Cerebellar nuclear complex (tissue), 1 donor: Measurements from ENCODE around the gene UBE2L3.

ENCODE experiments used
- DNase-seq, 2 experiments: peaks; one replicate each; lab custom pipeline; 2025; lab: John Stamatoyannopoulos, UW

UBE2L3 gene

DNA sequence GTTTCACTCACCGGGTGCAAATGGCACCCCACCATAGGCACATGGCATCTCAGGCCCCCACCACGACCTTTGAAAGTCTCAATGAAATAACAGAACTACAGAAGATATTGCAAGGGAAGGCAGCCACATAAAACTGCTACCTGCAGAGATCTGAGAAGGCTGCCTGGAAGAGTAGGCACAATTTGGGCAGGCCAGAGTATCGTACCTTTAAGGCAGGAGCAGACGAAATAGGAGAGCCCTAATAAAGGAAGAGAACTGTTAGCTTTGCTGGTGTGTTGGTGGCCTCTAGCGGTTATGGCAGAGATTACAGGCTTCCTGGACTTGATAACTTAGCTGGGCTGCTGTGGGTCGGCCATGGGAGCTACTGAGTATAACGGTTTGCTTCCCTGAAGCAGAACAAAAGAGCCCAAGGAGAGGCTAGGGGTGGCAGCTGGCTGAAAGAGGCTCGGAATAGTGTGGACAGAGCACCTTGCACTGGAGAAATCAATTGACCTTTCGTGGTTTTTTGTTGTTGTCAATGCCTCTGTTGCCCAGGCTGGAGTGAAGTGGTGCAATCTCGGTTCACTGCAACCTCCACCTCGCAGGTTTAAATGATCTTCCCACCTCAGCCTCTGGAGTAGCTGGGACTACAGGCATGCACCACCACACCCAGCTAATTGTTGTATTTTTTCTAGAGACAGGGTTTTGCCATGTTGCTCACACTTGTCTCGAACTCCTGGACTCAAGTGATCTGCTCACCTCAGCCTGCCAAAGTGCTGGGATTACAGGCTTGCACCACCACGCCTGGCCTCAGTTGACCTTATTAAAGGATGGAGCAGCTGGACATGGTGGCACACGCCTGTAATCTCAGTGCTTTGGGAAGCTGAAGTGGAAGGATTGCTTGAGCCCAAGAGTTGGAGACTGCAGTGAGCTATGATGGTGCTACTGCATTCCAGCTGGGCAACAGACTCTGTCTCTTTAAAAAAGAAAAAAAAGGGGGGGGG is 79.4 kb downstream of the UBE2L3 start:
- peak in 1 of 2 experiments; percentile 36 for DNase-seq

DNA sequence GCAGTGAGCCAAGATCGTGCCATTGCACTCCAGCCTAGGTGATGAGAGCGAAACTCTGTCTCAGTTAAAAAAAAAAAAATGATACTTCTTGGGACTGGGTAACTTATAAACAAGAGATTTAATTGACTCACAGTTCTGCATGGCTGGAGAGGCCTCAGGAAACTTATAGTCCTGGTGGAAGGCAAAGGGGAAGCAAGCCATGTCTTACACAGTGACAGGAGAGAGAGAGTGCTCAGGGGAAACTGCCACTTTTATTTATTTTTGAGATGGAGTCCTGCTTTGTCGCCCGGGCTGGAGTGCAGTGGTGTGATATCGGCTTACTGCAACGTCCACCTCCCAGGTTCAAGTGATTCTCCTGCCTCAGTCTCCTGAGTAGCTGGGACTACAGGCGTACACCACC is 82.8 kb downstream of the UBE2L3 start:
- no peak for DNase-seq

DNA sequence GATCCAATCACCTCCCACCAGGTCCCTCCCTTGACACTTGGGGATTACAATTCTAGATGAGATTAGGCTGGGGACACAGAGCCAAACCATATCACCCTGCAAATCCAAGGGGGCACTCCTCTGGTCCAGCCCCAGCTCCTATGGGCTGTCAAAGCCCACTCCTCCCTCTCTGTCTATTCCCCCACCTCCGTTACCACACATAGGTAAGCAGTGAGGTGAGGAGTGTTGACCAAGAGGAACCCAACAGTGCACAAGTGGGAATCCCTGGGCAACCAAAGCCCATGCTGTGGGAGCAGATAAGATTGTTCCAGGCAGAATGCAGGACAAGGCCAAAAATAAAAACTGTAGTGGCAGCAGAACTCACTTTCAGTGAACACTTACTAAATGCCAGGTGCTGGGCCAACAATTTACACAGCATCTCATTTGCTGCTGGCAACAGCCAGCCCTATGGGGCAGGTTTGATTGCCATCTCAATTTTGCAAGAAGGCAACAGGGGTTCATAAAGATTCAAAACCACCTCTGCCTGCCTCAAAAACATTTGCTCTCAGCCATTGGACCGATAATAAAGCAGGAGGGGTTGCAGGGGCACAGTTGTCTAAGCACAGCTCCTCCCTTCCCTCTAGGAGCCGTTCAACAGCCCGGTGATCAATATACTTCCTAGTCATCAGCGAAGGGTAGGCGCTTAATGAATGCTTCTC is 83.5 kb downstream of the UBE2L3 start:
- DNase-seq, result no peak

DNA sequence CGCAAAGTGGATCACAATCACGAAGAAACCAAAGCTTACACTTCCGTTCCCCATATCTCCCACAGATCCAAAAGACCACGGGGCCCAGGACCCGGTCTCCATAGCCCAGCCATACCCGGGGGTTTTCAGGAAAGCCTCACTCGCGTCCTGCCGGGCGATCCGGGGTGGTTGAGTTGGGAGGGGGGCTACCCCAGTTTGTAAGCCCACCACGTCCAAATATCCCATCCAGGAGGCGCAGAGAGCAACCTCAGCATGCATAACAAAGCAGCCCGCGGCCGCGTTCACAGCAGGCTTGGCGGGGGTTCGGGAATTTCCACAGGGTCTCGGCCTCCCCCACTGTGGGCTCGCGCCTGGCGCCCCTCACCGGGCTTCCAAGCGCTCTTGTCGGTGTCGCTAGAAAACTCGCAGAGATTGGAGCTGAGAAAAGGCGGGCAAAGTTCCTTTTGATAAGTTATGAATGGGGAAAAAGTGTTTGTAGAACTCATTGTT is 84.1 kb downstream of the UBE2L3 start:
- DNase-seq, result no peak

DNA sequence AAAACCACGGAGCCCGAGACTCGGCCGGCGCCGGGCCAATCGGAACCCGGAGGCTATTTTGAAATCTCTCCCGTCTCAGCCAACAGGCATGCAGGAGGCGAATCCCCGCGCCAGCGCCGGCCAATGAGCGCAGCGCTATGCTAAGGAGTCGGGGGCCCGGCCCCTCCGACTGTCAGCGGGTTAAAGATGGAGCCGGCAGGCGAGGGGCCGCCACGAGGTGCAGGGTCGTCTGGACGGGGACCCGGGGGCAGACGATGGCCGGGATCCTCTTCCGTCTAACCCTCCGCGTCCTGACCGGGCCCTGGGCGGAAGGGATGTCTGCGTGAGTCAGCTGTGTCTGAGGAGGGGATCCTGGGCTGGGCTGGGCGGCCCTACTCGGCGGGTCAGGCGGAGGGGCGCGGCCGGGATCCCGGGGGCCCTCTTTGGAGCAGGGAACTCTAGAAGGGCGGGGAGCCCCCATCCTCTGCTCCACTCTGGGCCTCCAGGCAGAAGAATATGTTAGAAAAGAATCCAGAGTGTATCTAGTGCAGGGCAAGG is 84.6 kb downstream of the UBE2L3 start:
- peak in 1 of 2 experiments; percentile 19 for DNase-seq

DNA sequence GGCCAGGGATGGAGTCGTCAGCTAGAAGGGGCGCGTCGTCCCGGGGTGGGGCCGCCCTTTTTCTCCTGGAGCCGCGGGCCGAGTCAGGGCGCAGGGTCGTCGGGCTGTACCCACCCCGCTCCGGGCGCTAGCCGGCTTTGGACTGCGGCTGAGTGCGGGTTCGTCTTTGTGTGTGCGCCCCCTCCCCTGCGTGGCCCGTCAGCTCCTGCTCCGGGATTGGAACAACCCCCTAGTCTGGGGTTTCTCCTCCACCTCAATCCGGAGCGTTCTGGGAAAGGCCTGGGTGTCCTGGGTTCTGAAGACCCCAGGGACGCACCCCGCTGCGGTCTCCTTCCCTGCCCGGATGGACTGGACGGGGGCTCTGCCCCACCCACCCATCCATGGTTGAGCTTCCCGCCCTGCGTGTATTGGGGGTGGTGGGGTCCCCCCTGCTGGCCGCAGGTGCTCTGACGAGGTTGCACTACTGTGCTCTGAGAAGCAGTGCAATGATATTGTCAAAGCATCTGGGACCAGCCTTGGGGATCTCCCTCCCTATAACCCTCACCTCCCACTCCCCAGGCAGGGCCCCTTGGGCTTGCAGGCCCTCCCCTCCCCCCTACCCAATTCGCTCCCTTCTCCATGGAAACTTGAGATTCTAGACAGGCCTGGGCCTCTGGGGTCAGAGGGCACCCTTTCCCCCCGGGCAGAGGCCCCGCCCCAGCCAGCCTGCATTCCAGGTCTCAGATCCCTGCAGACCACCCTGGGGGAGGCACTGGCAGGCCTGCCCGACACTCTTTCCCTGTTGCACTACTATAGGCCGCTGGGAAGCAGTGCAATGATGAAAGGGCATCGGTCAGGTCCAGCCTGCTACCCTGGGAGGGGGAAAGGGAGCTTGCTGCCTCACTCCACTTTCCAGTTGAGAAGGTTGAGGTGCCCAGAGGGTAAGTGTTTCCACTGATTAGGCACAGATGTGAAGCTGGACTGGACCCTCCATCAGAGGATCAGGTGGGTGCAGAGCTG is 85.3 kb downstream of the UBE2L3 start:
- DNase-seq, result no peak

DNA sequence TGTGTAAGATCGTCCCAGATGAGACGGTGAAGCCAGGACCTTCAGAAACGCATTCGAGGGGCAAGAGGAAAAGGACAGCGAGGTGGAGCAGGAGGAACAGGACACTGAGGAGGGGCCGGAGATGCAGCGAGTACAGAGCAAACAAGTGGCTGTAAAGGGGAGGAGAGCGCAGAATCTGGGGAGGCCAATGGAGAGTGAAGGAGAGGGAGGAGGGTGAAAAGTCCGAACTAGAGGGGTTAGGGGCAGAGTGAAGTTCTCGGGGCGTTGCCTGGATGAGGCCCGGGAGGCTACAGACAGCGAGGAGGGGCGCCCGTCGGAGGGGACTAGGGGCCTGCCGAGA is 89.5 kb downstream of the UBE2L3 start:
- DNase-seq, result no peak

DNA sequence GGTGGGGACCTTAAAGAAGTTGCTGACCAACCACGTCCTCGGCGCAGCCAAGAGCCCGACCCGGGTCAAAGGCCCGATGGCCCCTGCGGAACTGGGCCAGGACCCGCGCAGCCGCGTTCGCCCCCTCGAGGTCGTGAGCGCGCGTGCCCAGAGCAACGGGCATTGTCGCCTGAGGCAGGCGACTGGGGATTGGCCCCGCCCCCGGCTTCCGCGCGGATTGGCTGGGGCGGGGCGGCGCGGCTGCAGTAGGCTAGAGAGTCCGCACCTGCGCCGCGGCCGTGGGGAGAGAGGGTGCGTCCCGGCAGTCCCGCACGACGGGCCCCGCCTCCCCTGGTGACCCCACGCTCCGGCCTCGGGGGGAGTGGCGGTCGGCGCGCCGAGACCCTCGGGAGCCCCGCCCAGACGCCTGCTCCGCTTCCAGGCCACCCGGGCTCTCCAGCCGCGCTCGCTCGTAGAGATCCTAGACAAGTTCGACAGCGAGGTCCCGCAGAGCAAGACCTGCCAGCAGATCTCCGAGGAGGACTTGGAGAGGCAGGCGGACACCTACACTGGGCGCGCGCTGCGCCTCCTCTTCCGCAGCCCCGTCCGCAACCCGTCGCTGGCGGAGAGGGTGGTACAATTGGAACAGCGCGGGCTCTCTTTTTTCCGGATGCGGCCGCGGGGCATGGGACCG is 90.0 kb downstream of the UBE2L3 start:
- no peak for DNase-seq

DNA sequence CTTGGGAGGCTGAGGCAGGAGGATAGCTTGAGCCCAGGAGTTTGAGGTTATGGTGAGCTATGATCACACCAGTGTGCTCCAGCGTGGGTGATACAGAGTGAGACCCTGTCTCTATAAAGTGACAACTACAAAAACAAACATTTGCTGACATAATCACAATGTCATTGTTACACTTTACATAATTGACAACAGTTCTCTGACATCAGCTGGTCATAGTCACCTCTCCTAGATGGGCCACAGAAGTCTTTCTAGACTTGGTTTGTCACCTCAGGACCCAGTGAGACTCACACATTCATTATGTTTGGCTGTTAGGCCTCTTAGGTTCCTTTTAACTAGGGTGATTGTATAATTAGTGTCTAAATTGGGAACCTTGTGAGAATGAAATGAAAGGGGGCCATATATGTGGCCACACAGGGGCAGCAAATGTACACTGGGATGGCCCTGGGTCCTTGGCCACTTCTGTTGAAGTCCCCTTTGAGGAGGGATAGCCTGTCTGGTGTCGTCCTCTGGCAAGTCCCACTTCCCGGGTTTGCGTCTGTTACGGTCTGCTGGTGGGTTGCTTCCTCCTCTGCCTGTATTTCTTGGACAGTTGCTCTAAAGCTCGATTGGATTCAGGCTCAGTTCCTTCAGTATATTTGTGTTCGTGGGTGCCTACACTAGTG is 92.5 kb downstream of the UBE2L3 start:
- DNase-seq, result no peak

DNA sequence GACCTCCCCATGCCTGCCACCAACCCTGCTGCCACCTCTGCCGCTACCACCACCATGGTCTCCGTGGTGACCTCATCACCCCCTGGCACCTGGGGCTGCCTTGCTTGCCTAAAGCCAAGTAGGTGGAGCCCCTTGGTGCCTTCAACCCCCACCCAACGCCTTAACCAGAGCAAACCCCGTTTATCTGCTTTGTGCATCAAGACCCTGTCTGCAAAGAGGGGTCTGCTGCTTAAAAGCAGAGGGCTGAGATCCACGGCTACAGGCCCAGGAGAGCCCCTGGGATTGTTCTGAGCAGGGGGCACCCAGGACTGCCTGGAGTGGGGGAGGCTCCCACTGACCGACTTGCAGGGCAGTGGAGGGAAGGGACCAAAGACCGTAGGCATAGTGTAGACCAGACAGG is 93.4 kb downstream of the UBE2L3 start:
- no peak for DNase-seq

DNA sequence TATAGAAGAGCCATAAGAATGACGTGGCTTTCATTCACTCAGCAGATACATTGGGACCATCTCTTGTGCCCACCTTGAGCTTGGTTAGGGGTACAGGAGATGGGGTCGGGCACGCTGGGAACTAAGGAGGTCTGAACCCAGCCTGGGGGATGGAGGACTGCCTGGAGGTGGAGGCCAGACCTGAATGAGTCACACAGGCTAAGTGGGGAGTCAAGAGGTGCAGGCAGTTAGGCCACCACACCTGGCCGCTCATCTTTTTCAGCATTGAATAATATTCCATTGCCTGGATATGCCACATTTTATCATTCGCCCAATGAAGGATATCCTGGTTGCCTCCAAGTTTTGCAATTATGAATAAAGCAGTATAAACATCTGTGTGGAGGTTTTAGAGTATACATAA is 94.5 kb downstream of the UBE2L3 start:
- DNase-seq, result no peak

DNA sequence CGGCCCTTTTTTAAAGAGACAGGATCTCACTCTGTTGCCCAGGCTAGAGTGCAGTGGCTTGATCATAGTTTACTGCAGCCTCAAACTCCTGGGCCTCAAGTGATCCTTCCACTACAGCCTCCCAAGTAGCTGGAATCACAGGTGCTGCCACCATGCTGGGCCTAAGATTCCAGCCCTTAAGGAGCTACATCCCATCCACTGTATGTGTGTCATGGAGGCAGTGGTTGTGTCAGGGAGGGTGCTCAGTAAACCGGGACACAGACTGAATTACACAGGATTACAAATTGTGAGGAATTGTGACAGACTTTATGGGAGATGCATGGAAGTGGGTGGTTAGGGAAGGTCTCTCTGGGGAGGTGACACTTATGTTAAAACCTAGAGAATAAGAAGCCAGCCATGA is 96.2 kb downstream of the UBE2L3 start:
- DNase-seq, result no peak

DNA sequence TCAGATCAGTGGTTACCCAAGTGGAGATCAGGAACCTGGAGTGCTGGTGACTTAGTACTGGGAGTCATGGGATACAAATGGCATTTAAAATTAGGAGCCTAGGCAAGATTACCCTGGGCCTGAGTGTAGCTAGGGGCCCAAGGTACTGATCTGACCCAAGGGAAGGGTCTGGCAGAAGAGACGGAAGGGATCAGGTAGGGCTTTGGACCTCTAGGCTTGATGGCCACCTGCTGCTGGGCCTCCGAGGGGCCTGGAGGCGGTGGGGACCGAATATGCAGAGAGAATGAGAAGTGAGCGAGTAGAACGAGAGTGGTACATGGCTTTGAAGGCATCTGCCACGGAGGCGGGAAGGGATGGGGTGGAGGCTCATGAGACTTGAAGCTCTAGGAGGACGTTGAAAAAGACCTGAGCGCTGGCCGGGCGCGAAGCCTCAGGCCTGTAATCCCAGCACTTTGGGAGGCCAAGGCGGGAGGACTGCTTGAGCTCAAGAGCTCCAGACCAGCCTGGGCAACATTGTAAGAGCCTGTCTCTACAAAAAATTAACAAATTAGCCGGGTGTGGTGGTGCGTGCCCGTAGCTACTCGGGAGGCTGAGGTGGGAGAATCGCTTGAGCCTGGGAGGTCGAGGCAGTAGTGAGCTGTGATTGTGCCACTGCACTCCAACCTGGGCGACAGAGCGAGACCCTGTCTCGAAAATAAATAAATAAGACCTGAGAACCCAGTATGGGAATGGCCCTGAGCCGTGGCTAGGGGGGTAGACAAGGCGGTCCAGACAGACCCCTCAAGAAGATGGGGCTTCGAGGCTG is 97.7 kb downstream of the UBE2L3 start:
- no peak for DNase-seq

DNA sequence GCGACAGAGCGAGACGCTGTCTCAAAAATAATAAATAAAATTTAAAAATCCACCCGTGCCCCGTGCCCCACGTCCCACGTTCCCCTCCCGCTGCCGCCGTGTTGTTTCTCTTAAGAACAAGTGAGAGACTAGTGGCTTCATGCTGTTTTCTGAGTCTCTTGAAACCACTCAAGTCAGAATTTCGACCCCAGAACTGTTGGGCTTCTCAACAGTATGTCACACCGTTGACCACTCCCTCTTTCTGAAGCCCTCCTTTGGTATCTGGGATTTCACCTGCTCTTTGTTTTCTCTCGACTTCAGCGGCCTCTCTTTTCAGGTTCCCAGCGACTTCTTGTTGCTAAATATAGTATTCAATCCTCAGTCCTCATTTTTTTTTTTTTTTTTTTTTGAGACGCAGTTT is 99.3 kb downstream of the UBE2L3 start:
- no peak for DNase-seq

DNA sequence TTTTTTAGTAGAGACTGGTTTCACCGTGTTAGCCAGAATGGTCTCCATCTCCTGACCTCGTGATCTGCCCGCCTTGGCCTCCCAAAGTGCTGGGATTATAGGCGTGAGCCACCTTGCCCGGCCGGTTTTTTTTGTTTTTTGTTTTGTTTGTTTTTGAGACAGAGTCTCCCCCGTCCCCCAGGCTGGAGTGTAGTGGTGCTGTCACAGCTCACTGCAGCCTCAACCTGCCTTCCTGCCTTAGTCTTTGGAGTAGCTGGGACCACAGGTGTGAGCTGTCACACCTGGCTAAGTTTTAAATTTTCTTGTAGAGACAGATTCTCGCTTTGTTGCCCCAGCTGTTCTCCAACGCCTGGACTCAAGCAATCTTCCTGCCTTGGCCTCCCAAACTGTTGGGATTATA is 101.5 kb downstream of the UBE2L3 start:
- no peak for DNase-seq

DNA sequence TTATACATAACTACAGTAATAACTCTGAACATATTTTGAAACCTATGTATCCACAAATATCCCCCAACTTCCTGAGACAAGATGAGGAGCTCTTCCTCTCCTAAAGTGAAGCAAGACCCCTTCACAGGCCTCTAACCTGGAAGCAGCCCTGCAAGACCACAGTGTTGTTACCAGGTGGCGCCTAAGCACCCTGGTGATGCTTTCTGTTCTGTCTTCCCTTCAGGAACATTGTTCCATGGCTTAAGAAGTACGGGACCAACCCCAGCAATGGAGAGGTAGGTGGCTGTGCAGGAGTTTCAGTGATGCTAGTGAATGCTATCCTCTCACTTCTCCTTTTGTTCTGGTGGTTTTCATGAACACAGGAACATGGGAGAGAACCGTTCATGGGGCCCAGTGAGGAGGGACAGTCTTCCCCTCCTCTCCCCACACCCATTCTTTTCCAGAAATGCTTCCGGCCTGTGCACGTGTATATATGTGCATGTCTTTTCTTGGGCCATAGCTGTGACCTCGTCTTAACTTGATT is 104.7 kb downstream of the UBE2L3 start:
- no peak for DNase-seq
